GM12873 (cell line): Measurements from ENCODE around the gene DBI.

Experiments
- CTCF ChIP-seq: IDR thresholded peaks from 2 replicates; pipeline ENCODE4 v1.5.1; 2012; ENCODE audit warnings: low read depth, mild to moderate bottlenecking, moderate library complexity, low read length, control low read depth; ENCODE audit not compliant: insufficient read depth; ENCODE audit errors: missing control alignments

DBI gene

GRCh38 chr2:119417908-119418307, 51.1 kb downstream of the DBI start:
- no peak for TF ChIP-seq CTCF

GRCh38 chr2:119419065-119419464, 52.3 kb downstream of the DBI start:
- TF ChIP-seq CTCF = no peak

GRCh38 chr2:119419803-119420508, 53.2 kb downstream of the DBI start:
- TF ChIP-seq CTCF = no peak

- no peak for TF ChIP-seq CTCF
Measured at GRCh38 chr2:119421304-119421703, 54.5 kb downstream of the DBI start.

- no peak for TF ChIP-seq CTCF
Measured at GRCh38 chr2:119421741-119422140, 55.0 kb downstream of the DBI start.
